Coronary artery (tissue), 2 donors: ENCODE data around the gene DIAPH3.

Experiments
- DNase-seq: peaks from one replicate; pipeline ENCODE4 v3.0.0-alpha.2; 2017; ENCODE audit warnings: low spot score
- H3K27ac ChIP-seq, 2 donors: fragments of 200-600 bp; sonication (generic); one replicate each; pipeline ENCODE4 v1.5.1; 2016 to 2019
- H3K4me3 ChIP-seq: fragments of 200-600 bp; sonication (generic); 2 replicates; pipeline ENCODE4 v1.5.1; 2016; ENCODE audit warnings: mild to moderate bottlenecking, moderate library complexity
- TF ChIP-seq, protein P1 (sequence below): fragments of 200-600 bp; sonication (generic); IDR thresholded peaks from one replicate; pipeline ENCODE4 v1.5.1; 2019; ENCODE audit warnings: antibody characterized with exemption

Gene DIAPH3

GRCh38 chr13:60138674-60139073 is 25.1 kb downstream of the DIAPH3 start:
- TF ChIP-seq, protein P1, sequence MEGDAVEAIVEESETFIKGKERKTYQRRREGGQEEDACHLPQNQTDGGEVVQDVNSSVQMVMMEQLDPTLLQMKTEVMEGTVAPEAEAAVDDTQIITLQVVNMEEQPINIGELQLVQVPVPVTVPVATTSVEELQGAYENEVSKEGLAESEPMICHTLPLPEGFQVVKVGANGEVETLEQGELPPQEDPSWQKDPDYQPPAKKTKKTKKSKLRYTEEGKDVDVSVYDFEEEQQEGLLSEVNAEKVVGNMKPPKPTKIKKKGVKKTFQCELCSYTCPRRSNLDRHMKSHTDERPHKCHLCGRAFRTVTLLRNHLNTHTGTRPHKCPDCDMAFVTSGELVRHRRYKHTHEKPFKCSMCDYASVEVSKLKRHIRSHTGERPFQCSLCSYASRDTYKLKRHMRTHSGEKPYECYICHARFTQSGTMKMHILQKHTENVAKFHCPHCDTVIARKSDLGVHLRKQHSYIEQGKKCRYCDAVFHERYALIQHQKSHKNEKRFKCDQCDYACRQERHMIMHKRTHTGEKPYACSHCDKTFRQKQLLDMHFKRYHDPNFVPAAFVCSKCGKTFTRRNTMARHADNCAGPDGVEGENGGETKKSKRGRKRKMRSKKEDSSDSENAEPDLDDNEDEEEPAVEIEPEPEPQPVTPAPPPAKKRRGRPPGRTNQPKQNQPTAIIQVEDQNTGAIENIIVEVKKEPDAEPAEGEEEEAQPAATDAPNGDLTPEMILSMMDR = no peak
- no peak for DNase-seq
- no peak overlapping the region for H3K4me3 ChIP-seq
- H3K27ac ChIP-seq = no peak overlapping the region

DNA sequence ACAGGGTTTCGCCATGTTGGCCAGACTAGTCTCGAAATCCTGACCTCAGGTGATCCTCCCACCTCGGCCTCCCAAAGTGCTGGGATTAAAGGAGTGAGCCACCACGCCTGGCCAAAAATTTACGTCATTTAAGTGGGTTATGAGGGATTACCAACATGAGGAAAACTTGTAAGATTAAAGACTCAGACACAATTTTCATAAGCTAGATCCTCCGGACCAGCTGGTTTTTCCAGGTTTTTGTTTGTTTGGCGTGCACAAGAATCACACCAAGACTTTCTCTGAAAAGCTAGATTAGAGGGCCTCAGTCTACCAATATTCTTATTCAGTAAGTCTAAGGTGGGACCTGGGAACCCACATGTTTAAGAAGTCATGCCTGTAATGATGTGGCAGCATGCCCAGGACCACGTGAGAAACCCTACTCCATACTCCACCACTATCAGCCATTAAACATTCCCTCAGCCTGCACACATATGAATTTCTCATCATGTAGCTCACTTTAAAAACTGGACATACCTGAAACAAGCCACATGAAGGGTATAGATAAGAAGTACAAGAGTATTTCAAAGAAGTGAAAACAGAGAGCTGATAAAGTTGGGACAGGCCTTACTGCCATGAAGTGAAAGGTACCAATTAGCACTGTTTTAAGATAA is 25.7 kb downstream of the DIAPH3 start:
- Histone ChIP-seq H3K4me3 (no peak overlapping the region), H3K27ac (no peak overlapping the region)
- TF ChIP-seq, protein P1 = no peak
- DNase-seq = no peak

DNA sequence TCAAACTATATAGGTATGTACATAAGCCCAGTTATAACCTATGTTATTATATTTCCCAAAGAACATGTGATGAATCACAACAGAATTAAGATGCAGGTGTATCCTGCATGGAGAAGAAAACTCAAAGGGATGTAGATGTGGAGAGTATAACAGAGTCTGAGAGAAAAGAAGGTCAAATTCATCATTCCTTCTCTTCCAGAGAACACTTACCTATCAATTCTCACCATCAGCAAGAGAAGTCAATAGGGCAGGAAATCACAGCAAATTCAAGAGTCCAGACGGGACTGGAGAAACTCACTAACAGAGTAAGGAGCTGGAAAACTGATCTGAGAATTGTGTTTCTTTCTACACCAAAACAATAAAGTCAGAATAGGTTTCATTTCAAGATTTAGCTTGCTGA is 28.4 kb downstream of the DIAPH3 start:
- Histone ChIP-seq H3K4me3 (no peak overlapping the region), H3K27ac (no peak overlapping the region)
- DNase-seq = no peak
- TF ChIP-seq, protein P1 = no peak

DNA sequence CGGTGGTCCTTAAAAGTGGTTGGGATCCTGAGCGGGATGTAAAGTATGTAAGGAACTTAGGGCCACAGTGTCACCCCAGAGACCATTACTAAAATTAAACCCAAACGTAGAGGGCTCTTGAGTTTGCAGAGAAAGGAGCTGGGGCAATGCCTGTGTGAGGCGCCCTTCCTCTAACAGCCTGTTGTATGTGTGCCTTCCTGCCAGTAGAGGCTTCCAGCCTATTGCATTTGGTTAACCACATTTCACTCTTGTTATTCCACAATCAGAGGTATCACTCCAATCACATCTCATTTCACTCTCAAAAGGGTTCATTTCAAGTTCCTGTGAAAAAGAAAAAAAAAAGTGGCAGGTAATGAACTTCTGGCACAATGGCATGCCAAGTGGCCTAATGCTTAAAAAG is 29.4 kb downstream of the DIAPH3 start:
- H3K27ac ChIP-seq = no peak overlapping the region
- H3K4me3 ChIP-seq = no peak overlapping the region
- TF ChIP-seq, protein P1 = no peak
- DNase-seq = no peak

GRCh38 chr13:60121337-60121687 is 42.4 kb downstream of the DIAPH3 start:
- DNase-seq = no peak
- H3K4me3 ChIP-seq = no peak overlapping the region
- H3K27ac ChIP-seq = no peak overlapping the region
- TF ChIP-seq, protein P1 = no peak

- Histone ChIP-seq H3K27ac (no peak overlapping the region), H3K4me3 (no peak overlapping the region)
- DNase-seq = no peak
- TF ChIP-seq, protein P1 = no peak
These were observed 43.0 kb downstream of the DIAPH3 start for GRCh38 chr13:60120617-60121336.
